Endothelial cell of umbilical vein (primary cell): Measurements from ENCODE around the gene LCMT2. TPM values are rescaled to one million over a fixed set of nuclear protein-coding genes. Genes with fewer than 3 reads are reported as not detected.

Source experiments
- BruUV-seq: library from RNA; stranded (reverse); fragments of 400-500 nt; replicated peaks from 2 replicates; lab custom pipeline; 2021; lab: Mats Ljungman, UMichigan
- CTCF ChIA-PET: fragments of 300-600, 350-600 bp; sonication (Branson Sonifier 250); formaldehyde crosslinking; loops from one replicate; lab custom pipeline; 2021; ENCODE audit warnings: antibody characterized with exemption, inconsistent platforms; lab: Charles Lee
- POLR2A ChIA-PET: fragments of 300-600, 350-600 bp; sonication (Branson Sonifier 250); formaldehyde crosslinking; loops from one replicate; lab custom pipeline; 2021; ENCODE audit warnings: antibody characterized with exemption, inconsistent platforms; lab: Charles Lee
- DNase-seq: peaks from one replicate; pipeline ENCODE4 v3.0.0-alpha.2; 2011; ENCODE audit warnings: low read depth, low spot score
- FAIRE-seq: peaks from 2 replicates; lab custom pipeline; 2011; peaks lifted over from hg19 to GRCh38; lab: Jason Lieb, UNC
- H2AFZ ChIP-seq: 2 replicates; pipeline ENCODE4 v1.6.0; 2012; ENCODE audit warnings: low read depth, low read length, control low read depth, inconsistent platforms
- H3K27ac ChIP-seq: 2 replicates; pipeline ENCODE4 v1.5.1; 2011; ENCODE audit warnings: low read depth, mild to moderate bottlenecking, control low read depth, low read length, moderate library complexity; ENCODE audit not compliant: insufficient read depth
- H3K27me3 ChIP-seq, 2 experiments: 2 replicates each; pipeline versions ENCODE4 v1.6.0 to v1.6.1; 2011; ENCODE audit warnings: low read length in 2 of 2, mixed read lengths in 1 of 2; ENCODE audit not compliant: control insufficient read depth in 2 of 2, insufficient read depth in 2 of 2
- H3K36me3 ChIP-seq, 2 experiments: 2 replicates in 1 of 2; 3 replicates in 1 of 2; pipeline ENCODE4 v1.5.1; 2011; ENCODE audit warnings: low read length in 2 of 2, mild to moderate bottlenecking in 1 of 2, moderate library complexity in 1 of 2; ENCODE audit not compliant: control insufficient read depth in 2 of 2, insufficient read depth in 2 of 2; ENCODE audit errors: extremely low read depth in 1 of 2
- H3K4me1 ChIP-seq: 3 replicates; pipeline ENCODE4 v1.5.1; 2011; ENCODE audit warnings: mild to moderate bottlenecking, low read length; ENCODE audit not compliant: control insufficient read depth, insufficient read depth; ENCODE audit errors: extremely low read depth
- H3K4me2 ChIP-seq: 2 replicates; pipeline ENCODE4 v1.6.1; 2011; ENCODE audit warnings: low read length, control low read depth, mixed read lengths; ENCODE audit not compliant: insufficient read depth
- H3K4me3 ChIP-seq, 3 experiments: fragments of 200-600 bp in 1 of 3; sonication (generic), shearing (Covaris generic) in 1 of 3; replicated peaks in 1 of 3; 2 replicates each; pipeline ENCODE4 v1.5.1; 2011 to 2016; ENCODE audit warnings: control low read depth in 3 of 3, low read length in 3 of 3, mild to moderate bottlenecking in 2 of 3, inconsistent platforms in 1 of 3, low read depth in 1 of 3, moderate library complexity in 1 of 3; ENCODE audit not compliant: insufficient read depth in 1 of 3
- H3K79me2 ChIP-seq: 2 replicates; pipeline ENCODE4 v1.6.0; 2012; ENCODE audit warnings: low read length, inconsistent platforms; ENCODE audit not compliant: control insufficient read depth, insufficient read depth
- H3K9ac ChIP-seq: replicated peaks from 2 replicates; pipeline ENCODE3; 2011; ENCODE audit warnings: low read length, control low read depth; ENCODE audit not compliant: insufficient read depth; ENCODE audit errors: extremely low read depth
- H3K9me1 ChIP-seq: replicated peaks from 3 replicates; pipeline ENCODE4 v1.6.0; 2011; ENCODE audit warnings: mild to moderate bottlenecking, low read length; ENCODE audit not compliant: control insufficient read depth, insufficient read depth; ENCODE audit errors: extremely low read depth
- H3K9me3 ChIP-seq: replicated peaks from 2 replicates; pipeline ENCODE4 v1.5.1; 2012; ENCODE audit warnings: low read length, inconsistent platforms; ENCODE audit not compliant: control insufficient read depth, insufficient read depth
- H4K20me1 ChIP-seq: replicated peaks from 2 replicates; pipeline ENCODE3; 2011; ENCODE audit warnings: mild to moderate bottlenecking, low read length; ENCODE audit not compliant: control insufficient read depth, insufficient read depth; ENCODE audit errors: extremely low read depth
- CTCF ChIP-seq, 2 donors: IDR thresholded peaks; 1 replicate in 1 of 2; 2 replicates in 1 of 2; pipeline ENCODE4 v1.5.1; 2011; ENCODE audit warnings: low read length in 2 of 2, mild to moderate bottlenecking in 2 of 2, moderate library complexity in 2 of 2, control low read depth in 1 of 2, inconsistent platforms in 1 of 2, low read depth in 1 of 2; ENCODE audit not compliant: insufficient read depth in 1 of 2; ENCODE audit errors: extremely low read depth in 1 of 2
- EZH2 ChIP-seq: IDR thresholded peaks from 2 replicates; pipeline ENCODE4 v1.6.1; 2012; ENCODE audit warnings: borderline replicate concordance, low read depth, mild to moderate bottlenecking, moderate library complexity, low read length, inconsistent platforms; ENCODE audit not compliant: severe bottlenecking
- FOS ChIP-seq: IDR thresholded peaks from 2 replicates; pipeline ENCODE4 v1.6.1; 2011; ENCODE audit warnings: mild to moderate bottlenecking, low read length, moderate library complexity, borderline replicate concordance; ENCODE audit not compliant: insufficient read depth
- GATA2 ChIP-seq: IDR thresholded peaks from 2 replicates; pipeline ENCODE4 v1.7.0; 2011; ENCODE audit warnings: low read depth, mild to moderate bottlenecking, moderate library complexity, mixed read lengths, low read length; ENCODE audit not compliant: insufficient read length, insufficient read depth
- JUN ChIP-seq: IDR thresholded peaks from 2 replicates; pipeline ENCODE4 v1.6.1; 2011; ENCODE audit warnings: borderline replicate concordance, low read depth; ENCODE audit not compliant: insufficient read length, insufficient read depth
- MAX ChIP-seq: IDR thresholded peaks from 2 replicates; pipeline ENCODE4 v1.6.1; 2011; ENCODE audit not compliant: insufficient read depth, insufficient read length
- MYC ChIP-seq: IDR thresholded peaks from one replicate; pipeline ENCODE4 v1.6.1; 2011; ENCODE audit warnings: mild to moderate bottlenecking, low read depth, low read length
- POLR2A ChIP-seq: IDR thresholded peaks from 2 replicates; pipeline ENCODE4 v1.6.1; 2012; ENCODE audit warnings: low read depth, mild to moderate bottlenecking, control low read depth, low read length
- POLR2AphosphoS5 ChIP-seq: IDR thresholded peaks from 2 replicates; pipeline ENCODE4 v1.6.1; 2012; ENCODE audit warnings: low read depth, mild to moderate bottlenecking, control low read depth, low read length, moderate library complexity; ENCODE audit not compliant: insufficient read depth
- dilution Hi-C: fragments of 300-500 bp; cut with MboI; formaldehyde crosslinking; loops from one replicate; pipeline ENCODE4 v1.15.0; 2019; ENCODE audit warnings: low sequenced_read_pairs; ENCODE audit not compliant: extremely low pct_ligation_motif_present
- intact Hi-C: fragments of 100-400 bp; cut with micrococcal nuclease; formaldehyde crosslinking; loops from one replicate; pipeline ENCODE4 v1.10.0; 2022
- polyA plus RNA-seq, 4 experiments: library from polyadenylated mRNA; depleted of rRNA in 3 of 4; stranded (reverse) in 3 of 4; unstranded in 1 of 4; fragments of >200 nt; gene quantifications; 2 replicates each; pipeline versions ENCODE4 v1.2.1 to v1.2.3, GENCODE V29; 2011 to 2012; ENCODE audit warnings: missing spikeins in 1 of 4
- total RNA-seq: library from RNA; stranded (reverse); gene quantifications from 2 replicates; pipeline ENCODE4 v1.2.3, GENCODE V29; 2021

Gene LCMT2
- total and polyA plus RNA-seq, 2 donors (not counting 3 experiments of a cell fraction or from before 2014, with no cell fraction given), result 4.1 to 6.1 TPM

GRCh38 chr15:43325039-43325684 lies 5.2 kb downstream of the LCMT2 start:
- no peak for TF ChIP-seq POLR2AphosphoS5
- TF ChIP-seq MAX, result no peak
- TF ChIP-seq POLR2A, result no peak
- TF ChIP-seq MYC, result no peak
- no peak for TF ChIP-seq JUN
- no peaks in the 10 kb centered on the region for H3K9me1 ChIP-seq
- intact Hi-C loops (no loop called here), dilution Hi-C loops (no loop called here)
- peaks cover 2 to 9% of the 10 kb centered on the region in 2 experiments for H3K27me3 ChIP-seq
- BruUV-seq, result no TSS peak
- DNase-seq (no peak), FAIRE-seq (no peak)
- ChIA-PET CTCF (interaction anchor here (1.3 kb wide), 1 partner anchor 39 kb away, joined by 3 read pairs; no protein-coding TSS in a partner anchor), POLR2A (interaction anchor here (0.6 kb wide), 1 partner anchor 12 kb away, joined by 6 read pairs; no protein-coding TSS in a partner anchor)
- no peaks in the 10 kb centered on the region for H3K79me2 ChIP-seq
- H3K4me2 ChIP-seq, result no peak overlapping the region
- no peak overlapping the region for H3K9ac ChIP-seq
- H4K20me1 ChIP-seq, result no peaks in the 10 kb centered on the region
- H3K4me3 ChIP-seq, result no peak overlapping the region
- H3K36me3 ChIP-seq, result no peaks in the 10 kb centered on the region
- H2AFZ ChIP-seq, result no peak overlapping the region
- no peak overlapping the region for H3K27ac ChIP-seq
- H3K9me3 ChIP-seq, result no peaks in the 10 kb centered on the region
- peaks cover 8% of the 10 kb centered on the region for H3K4me1 ChIP-seq

GRCh38 chr15:43318990-43319771 lies 11.2 kb downstream of the LCMT2 start:
- no TSS peak for BruUV-seq
- H3K9ac ChIP-seq, result no peak overlapping the region
- H4K20me1 ChIP-seq, result no peaks in the 10 kb centered on the region
- H3K4me1 ChIP-seq, result no peaks in the 10 kb centered on the region
- CTCF ChIA-PET, result interaction anchor here (1.1 kb wide), 1 partner anchor 16 kb away, joined by 4 read pairs; no protein-coding TSS in a partner anchor
- H3K27ac ChIP-seq, result no peak overlapping the region
- FAIRE-seq (no peak), DNase-seq (no peak)
- H2AFZ ChIP-seq, result no peak overlapping the region
- POLR2A ChIA-PET, result no interaction called here
- TF ChIP-seq MAX (no peak), FOS (no peak), POLR2A (no peak), MYC (no peak), GATA2 (no peak), CTCF (IDR thresholded peaks at IDR 0.05; ENCODE audit: extremely low read depth in 1 of 2, insufficient read depth in 1 of 2, low read depth in 1 of 2, low read length in 2 of 2) (no peak), POLR2AphosphoS5 (no peak), EZH2 (no peak), JUN (no peak)
- no peaks in the 10 kb centered on the region for H3K9me1 ChIP-seq
- no peaks in the 10 kb centered on the region for H3K36me3 ChIP-seq
- no peak overlapping the region for H3K4me2 ChIP-seq
- no peaks in the 10 kb centered on the region for H3K79me2 ChIP-seq
- intact Hi-C loops, result no loop called here
- H3K9me3 ChIP-seq, result no peaks in the 10 kb centered on the region
- dilution Hi-C loops, result no loop called here
- peaks cover 6 to 28% of the 10 kb centered on the region in 2 experiments for H3K27me3 ChIP-seq
- H3K4me3 ChIP-seq, result no peak overlapping the region
